ENCODE results near the gene XK.
"Not testable (repeated sequence)": the region's sequence is repeated elsewhere in the genome, so short reads cannot be mapped to it uniquely, and the experiment has no call there.

The XK gene

DNA sequence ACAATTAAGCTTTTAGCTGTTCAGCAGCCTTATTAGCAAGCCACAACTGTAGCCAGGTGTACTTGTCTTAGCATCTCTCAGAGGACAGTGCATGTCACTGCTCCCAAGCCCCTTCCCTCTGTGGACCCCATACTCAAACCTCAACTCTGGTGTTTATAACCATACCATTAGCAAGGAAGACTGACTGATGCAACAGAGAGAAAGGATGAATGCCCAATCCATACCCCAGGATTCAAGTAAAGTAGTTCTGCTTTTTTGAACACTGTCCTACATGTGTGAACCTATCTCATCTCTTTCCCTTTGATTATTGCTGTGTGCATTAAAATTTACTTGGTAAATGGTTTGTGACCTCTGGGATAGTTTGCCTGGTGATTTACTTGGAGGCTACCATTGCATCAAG is 71.5 kb downstream of the XK start:
- no peak for DNase-seq

DNA sequence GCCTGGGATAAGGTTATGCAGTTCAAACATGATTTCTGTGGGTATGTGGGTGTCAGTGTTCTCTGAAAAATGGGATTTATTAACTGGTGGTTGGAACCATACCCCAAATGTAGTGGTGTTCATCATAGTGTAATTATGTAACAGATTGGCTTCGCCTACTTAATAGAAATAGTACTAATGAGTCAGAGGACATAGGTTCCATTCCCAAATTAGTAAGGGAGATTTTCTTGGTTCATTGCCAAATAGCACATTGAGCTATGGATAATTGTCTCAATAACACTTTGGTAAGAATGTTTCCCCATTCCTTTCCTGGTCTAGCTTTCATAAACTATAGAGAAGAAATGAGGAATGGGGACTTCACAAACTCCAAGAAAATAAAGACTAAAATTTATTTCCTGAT is 73.8 kb downstream of the XK start:
- DNase-seq: no peak

DNA sequence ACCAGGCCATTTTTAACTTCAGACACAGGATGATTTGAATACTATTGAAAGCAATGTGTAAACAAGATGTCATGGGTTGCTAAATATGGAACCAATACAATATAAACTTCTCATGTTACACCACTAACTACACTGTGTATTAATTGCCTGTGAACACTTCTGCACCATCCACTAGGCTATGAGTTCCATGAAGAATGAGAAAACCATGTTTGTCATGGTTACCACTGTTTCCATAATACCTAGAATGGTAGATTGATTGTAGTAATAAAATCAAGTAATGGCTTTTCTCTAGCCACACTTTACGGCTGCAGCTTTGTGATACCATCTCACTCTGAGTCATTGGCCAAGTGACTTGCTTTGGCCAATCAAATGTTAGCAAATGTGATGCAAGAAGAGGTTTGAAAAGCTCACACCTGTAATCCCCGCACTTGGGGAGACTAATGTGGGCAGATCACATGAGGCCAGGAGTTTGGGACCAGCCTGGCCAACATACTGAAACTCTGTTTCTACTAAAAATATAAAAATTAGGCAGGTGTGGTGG is 74.4 kb downstream of the XK start:
- no peak for DNase-seq

DNA sequence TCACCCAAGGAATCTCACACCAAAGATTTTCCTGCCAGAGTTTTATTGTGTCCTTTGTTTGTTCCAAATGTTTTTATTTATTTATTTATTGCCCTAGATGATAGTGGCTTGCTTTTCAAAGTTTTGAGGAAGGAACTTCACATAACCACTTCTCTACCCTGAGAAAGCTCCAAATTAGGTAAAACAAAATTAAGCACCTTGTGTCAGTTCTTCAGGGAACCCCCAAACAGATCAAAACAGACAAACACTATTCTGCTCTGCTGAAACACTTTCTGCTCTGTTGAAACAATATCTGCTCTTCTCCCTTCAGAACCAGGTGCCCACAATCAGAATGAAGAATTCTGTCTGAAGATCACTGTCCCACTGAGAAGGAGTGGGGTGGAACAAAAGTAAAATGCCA is 77.8 kb downstream of the XK start:
- DNase-seq: no peak

DNA sequence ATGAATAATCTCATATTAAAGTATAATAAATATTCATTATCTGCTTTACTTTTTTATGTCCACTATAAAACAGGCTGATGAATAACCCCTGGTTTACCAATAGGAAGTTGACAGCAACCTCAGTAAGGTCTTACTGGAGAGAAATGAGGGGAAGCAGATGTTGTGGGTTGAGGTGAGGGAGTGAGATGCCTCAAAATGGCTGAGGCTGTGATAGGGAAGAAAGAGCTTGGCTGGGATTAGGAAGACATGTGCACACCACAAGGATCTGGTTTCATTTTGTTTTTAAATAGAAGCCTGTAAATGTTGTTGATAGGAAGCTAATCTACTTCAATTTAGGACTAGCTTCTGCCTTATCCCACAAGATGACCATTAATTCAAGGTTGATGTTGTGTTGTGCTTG is 79.9 kb downstream of the XK start:
- peak; percentile 29 for DNase-seq

DNA sequence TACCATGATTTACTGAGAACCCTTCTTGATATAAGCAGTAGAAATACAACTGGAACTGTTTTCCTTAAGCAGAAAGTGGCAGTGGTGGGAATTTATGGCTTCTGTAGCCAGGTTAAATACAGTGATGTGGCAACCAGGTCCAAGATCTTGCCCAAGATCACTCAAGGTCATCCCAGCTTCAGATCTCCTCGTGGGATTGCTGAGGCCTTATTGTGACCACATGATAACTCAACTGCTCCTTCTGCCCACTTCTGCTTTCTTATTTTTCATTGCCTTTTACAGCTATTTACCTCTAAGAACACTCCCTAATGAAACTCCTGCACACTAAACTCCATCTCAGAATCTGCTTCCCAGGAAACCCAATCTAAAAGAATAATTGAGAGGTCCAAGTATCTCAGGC is 81.8 kb downstream of the XK start:
- no peak for DNase-seq

DNA sequence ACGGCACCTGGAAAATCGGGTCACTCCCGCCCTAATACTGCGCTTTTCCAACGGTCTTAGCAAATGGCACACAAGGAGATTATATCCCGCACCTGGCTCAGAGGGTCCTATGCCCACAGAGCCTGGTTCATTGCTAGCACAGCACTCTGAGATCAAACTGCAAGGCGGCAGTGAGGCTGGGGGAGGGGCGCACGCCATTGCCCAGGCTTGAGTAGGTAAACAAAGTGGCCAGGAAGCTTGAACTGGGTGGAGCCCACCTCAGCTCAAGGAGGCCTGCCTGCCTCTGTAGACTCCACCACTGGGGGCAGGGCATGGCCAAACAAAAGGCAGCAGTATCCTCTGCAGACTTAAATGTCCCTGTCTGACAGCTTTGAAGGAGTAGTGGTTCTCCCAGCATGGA is 83.3 kb downstream of the XK start:
- not testable (repeated sequence) for DNase-seq

DNA sequence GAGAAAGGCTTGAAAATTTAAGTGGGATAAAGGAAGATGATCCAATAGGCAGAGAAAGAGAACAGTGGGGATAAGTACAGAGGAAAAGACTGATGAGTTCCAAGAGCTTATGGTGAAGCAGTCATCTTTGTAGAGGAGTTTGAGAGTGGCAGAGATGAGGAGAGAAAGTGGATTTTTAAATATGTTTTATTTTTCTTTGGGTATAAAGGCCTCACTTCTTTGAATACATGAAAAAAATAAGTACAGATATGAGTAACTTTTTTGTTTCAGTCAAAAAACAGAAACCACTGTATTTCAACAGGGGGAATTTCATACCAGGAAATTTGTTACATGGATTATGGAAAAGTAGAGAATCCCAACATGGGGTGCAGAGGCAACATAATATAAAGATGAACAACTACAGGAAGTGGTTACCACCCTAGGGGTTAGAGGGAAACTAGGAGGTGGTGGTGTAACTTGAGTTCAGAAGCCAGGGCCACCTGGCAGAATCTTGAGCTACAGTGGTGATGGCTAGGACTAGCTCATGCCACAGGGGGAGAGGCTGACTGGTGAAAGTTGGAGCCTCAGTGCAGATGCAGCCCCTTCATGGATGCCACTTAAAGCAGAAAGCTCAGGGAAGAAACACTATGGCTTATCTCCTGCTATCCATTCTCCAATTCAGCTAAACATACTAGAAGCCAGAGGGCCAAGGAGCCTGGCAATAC is 90.8 kb downstream of the XK start:
- no peak for DNase-seq

DNA sequence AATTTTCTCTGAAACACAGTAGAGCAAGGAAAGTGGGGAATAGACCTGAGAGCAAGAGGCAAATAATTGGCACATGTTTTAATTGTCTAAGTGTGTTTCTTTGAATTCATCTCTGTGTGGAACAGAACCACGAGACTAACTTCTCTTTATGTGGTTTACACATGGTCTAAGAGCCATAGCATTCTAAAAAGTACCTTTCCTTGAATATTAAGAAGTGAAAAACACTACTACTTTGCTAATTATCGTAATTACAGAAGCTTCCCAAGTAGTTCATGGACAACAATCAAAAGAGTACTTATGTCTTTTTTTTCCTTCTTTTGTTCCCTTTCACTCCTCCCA is 91.4 kb downstream of the XK start:
- DNase-seq: no peak

DNA sequence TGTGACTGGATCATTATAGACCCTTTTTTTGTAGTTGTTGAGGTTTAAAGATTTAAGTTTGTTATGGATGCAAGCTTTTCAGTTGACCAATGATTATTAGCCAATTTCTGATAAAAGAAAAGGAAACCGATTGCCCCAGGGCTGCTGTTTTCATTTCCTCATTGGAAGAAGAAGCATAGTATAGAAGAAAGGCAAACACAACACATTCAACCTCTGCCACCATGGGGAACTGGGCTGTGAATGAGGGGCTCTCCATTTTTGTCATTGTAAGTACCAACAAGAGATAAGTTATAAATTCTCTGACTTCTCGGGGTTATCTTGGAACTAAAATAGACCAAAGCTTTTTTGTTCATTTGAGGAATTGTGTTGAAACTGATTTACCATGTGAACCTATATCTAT is 94.3 kb downstream of the XK start, which contains the start of gene CYBB:
Gene CYBB (plus strand): TSS at position 203 of the 400 bp plus-strand sequence. CDS start 19 bp downstream, at position 222.
- no peak for DNase-seq

DNA sequence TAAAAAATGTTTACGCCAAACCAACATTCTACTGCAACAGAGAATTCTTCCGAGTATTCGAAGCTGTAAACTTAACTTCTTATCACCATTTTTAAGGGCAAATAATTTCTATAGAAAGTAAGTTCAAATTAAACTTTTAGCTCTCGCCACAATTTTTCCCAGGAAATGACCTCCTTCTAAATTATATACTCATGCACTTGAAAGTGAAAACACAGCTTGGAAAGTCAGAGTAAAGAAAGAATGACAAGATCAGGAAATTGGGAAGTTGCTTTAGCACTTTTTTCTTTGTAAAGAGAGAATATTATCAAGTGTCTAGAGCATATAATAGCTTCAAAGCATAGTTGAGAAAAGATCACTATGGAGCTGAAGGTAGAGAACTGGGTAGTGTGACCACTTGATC is 95.5 kb downstream of the XK start:
- no peak for DNase-seq

All from hematopoietic multipotent progenitor cell treated with erythropoietin and hydrocortisone succinate and interleukin-3 and kit ligand, for 6 days (in vitro differentiated cells).